OCI-LY7 (cell line): Measurements from ENCODE around the gene CEP76. TPM values are rescaled to one million over a fixed set of nuclear protein-coding genes. Genes with fewer than 3 reads are reported as not detected.
"Not testable (repeated sequence)": the region's sequence is repeated elsewhere in the genome, so short reads cannot be mapped to it uniquely, and the experiment has no call there.

Experiments
- BruUV-seq: library from RNA; stranded (reverse); fragments of 400-500 nt; replicated peaks from 2 replicates; lab custom pipeline; 2021; lab: Mats Ljungman, UMichigan
- CTCF ChIA-PET: fragments of 300-600 bp; sonication (Branson Sonifier 250); formaldehyde crosslinking; loops from one replicate; lab custom pipeline; 2022; ENCODE audit warnings: antibody characterized with exemption; ENCODE audit not compliant: unreplicated experiment; lab: Charles Lee
- POLR2A ChIA-PET: fragments of 300-600 bp; sonication (Branson Sonifier 250); formaldehyde crosslinking; loops from one replicate; lab custom pipeline; 2022; ENCODE audit warnings: antibody characterized with exemption; lab: Charles Lee
- DNase-seq: peaks from one replicate; pipeline ENCODE4 v3.0.0-alpha.2; 2015; ENCODE audit warnings: low spot score
- H2AFZ ChIP-seq: fragments of 200-600 bp; sonication (generic), shearing (Covaris generic); 2 replicates; pipeline ENCODE4 v1.6.1; 2014; ENCODE audit warnings: mild to moderate bottlenecking, antibody characterized with exemption, low read length, moderate library complexity
- H3K27ac ChIP-seq: fragments of 200-600 bp; sonication (generic); 2 replicates; pipeline ENCODE4 v1.5.1; 2014; ENCODE audit warnings: mixed run types, low read depth, mild to moderate bottlenecking, moderate library complexity, low read length, inconsistent platforms; ENCODE audit not compliant: poor library complexity, severe bottlenecking
- H3K36me3 ChIP-seq: fragments of 200-600 bp; sonication (generic); 2 replicates; pipeline ENCODE4 v1.6.1; 2014; ENCODE audit warnings: mild to moderate bottlenecking, antibody characterized with exemption, low read length, moderate library complexity, mixed read lengths; ENCODE audit not compliant: insufficient read depth
- H3K4me1 ChIP-seq: fragments of 200-600 bp; sonication (generic); 2 replicates; pipeline ENCODE4 v1.5.1; 2014; ENCODE audit warnings: mild to moderate bottlenecking, low read length; ENCODE audit not compliant: insufficient read depth, poor library complexity, severe bottlenecking
- H3K4me2 ChIP-seq: fragments of 200-600 bp; sonication (generic); 2 replicates; pipeline ENCODE4 v1.6.1; 2014; ENCODE audit warnings: mild to moderate bottlenecking, low read length
- H3K4me3 ChIP-seq: fragments of 200-600 bp; sonication (generic); 2 replicates; pipeline ENCODE4 v1.5.1; 2014; ENCODE audit warnings: mild to moderate bottlenecking, low read depth, low read length; ENCODE audit not compliant: poor library complexity, severe bottlenecking
- H3K79me2 ChIP-seq: fragments of 200-600 bp; sonication (generic); 2 replicates; pipeline ENCODE4 v1.6.1; 2016; ENCODE audit warnings: low read depth, mild to moderate bottlenecking, low read length, moderate library complexity, mixed read lengths; ENCODE audit not compliant: insufficient read depth
- H3K9me2 ChIP-seq: fragments of 200-600 bp; sonication (generic); 2 replicates; pipeline ENCODE4 v1.6.1; 2016; ENCODE audit warnings: mild to moderate bottlenecking, low read length, mixed read lengths; ENCODE audit not compliant: insufficient read depth
- H3K9me3 ChIP-seq: fragments of 200-600 bp; sonication (generic); 2 replicates; pipeline ENCODE4 v1.6.1; 2014; ENCODE audit warnings: mild to moderate bottlenecking, mixed run types, low read length, mixed read lengths
- H4K20me1 ChIP-seq: fragments of 200-600 bp; sonication (generic); 2 replicates; pipeline ENCODE4 v1.6.1; 2014; ENCODE audit warnings: mild to moderate bottlenecking, antibody characterized with exemption, low read length, moderate library complexity, mixed read lengths; ENCODE audit not compliant: insufficient read depth
- EZH2phosphoT487 ChIP-seq: fragments of 200-600 bp; sonication (generic); IDR thresholded peaks from 2 replicates; pipeline ENCODE4 v1.6.1; 2018; ENCODE audit warnings: low read depth, borderline replicate concordance, mild to moderate bottlenecking, mixed run types, antibody characterized with exemption, low read length, moderate library complexity, mixed read lengths
- intact Hi-C: fragments of 100-400 bp; cut with micrococcal nuclease; formaldehyde crosslinking; loops from one replicate; pipeline ENCODE4 v1.10.0; 2022; ENCODE audit not compliant: unreplicated experiment
- total RNA-seq, 2 experiments: library from RNA; depleted of rRNA in 1 of 2; stranded (reverse); fragments of >200 nt in 1 of 2; shearing (Covaris generic) in 1 of 2; gene quantifications; 2 replicates each; pipeline ENCODE4 v1.2.3, GENCODE V29; 2014 to 2022
- TF ChIP-seq, protein P1 (sequence below): fragments of 200-600 bp; sonication (generic); conservative IDR thresholded peaks from 2 replicates; pipeline ENCODE4 v1.5.1; 2014; ENCODE audit warnings: mild to moderate bottlenecking, antibody characterized with exemption, low read length, moderate library complexity, mixed read lengths

Gene CEP76
- total RNA-seq, 2 experiments from 2014 or later, result 14.1 to 22.1 TPM

DNA sequence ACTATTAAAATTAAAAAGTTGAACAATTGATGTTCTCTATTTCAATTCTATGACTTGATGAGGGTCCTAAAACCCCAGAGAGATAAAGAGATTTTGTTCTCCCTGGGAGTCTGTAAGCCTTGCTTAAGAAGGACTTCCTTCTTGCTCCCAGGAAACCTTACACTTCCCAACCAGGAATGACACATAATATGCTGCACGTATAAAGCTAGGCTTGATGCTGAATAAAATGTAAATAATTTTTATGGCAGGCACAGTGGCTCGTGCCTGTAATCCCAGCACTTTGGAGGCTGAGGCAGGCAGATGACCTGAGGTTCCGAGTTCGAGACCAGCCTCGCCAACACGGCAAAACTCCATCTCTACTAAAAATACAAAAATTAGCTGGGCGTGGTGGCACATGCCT lies 72.4 kb downstream of the CEP76 start:
- H3K4me3 ChIP-seq, result no peak overlapping the region
- DNase-seq, result no peak
- H3K9me2 ChIP-seq, result no peaks in the 10 kb centered on the region
- no peaks in the 10 kb centered on the region for H3K9me3 ChIP-seq
- H3K4me1 ChIP-seq, result no peaks in the 10 kb centered on the region
- no peak overlapping the region for H3K4me2 ChIP-seq
- no peak for TF ChIP-seq EZH2phosphoT487
- TF ChIP-seq, protein P1, sequence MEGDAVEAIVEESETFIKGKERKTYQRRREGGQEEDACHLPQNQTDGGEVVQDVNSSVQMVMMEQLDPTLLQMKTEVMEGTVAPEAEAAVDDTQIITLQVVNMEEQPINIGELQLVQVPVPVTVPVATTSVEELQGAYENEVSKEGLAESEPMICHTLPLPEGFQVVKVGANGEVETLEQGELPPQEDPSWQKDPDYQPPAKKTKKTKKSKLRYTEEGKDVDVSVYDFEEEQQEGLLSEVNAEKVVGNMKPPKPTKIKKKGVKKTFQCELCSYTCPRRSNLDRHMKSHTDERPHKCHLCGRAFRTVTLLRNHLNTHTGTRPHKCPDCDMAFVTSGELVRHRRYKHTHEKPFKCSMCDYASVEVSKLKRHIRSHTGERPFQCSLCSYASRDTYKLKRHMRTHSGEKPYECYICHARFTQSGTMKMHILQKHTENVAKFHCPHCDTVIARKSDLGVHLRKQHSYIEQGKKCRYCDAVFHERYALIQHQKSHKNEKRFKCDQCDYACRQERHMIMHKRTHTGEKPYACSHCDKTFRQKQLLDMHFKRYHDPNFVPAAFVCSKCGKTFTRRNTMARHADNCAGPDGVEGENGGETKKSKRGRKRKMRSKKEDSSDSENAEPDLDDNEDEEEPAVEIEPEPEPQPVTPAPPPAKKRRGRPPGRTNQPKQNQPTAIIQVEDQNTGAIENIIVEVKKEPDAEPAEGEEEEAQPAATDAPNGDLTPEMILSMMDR, result no peak
- no peaks in the 10 kb centered on the region for H4K20me1 ChIP-seq
- H2AFZ ChIP-seq, result no peak overlapping the region
- no peaks in the 10 kb centered on the region for H3K79me2 ChIP-seq
- ChIA-PET CTCF (no interaction called here), POLR2A (no interaction called here)
- intact Hi-C loops, result no loop called here
- BruUV-seq, result no TSS peak
- H3K27ac ChIP-seq, result no peak overlapping the region
- H3K36me3 ChIP-seq, result no peaks in the 10 kb centered on the region

DNA sequence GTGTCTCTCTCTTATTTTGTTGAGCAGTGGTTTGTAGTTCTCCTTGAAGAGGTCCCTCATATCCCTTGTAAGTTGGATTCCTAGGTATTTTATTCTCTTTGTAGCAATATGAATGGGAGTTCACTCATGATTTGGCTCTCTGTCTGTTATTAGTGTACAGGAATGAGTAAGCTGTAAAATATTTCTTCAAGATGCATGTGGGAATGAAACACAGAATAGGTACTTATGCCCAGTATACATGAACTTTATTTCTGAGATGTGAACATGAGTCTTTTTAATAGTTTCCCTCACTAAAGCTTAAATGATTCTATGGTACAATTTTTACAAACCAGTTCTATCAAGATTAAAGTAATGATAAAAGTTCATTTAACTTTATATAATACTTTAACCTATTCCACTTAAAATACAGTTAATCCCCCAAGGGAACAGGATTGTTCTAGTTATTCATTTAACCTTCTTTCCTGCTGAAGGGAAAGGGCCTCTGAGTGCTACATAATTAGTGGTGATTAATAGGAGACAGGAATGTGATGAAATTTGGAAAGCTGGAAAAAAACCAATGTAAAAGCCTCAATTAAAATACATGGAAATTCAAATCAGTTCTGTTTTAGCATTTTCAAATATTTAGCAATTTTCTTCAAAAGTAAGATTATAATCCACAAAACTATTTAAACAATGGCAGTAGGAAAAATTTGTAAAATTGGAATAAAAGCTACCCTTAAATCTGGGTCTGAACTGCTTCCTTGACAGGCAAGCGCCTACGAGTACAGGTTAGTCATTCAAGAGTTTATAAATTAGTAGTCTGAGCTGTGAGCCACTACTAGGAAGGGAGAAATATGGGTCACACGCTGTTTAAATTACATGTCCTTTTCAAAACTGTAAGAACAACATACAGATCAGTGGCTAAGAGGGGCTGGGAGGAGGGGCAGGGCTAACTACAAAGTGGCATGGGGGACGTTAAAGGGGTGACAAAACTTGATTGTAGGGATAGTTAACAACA lies 73.5 kb downstream of the CEP76 start:
- POLR2A ChIA-PET, result interaction anchor here (0.6 kb wide), 1 partner anchor 255 kb away, joined by 3 read pairs; the partner anchor contains the start of gene PTPN2
- CTCF ChIA-PET, result no interaction called here

DNA sequence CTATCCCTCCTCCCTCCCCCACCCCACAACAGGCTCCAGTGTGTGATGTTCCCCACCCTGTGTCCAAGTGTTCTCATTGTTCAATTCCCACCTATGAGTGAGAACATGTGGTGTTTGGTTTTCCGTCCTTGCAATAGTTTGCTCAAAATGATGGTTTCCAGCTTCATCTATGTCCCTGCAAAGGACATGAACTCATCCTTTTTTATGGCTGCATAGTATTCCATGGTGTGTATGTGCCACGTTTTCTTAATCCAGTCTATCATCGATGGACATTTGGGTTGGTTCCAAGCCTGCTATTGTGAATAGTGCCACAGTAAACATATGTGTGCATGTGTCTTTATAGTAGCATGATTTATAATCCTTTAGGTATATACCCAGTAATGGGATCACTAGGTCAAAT lies 75.3 kb downstream of the CEP76 start:
- DNase-seq, POLR2A ChIA-PET, H3K27ac ChIP-seq, H2AFZ ChIP-seq, H3K79me2 ChIP-seq, H3K36me3 ChIP-seq, intact Hi-C loops, H3K4me2 ChIP-seq, H3K9me2 ChIP-seq, CTCF ChIA-PET, H3K9me3 ChIP-seq, H3K4me3 ChIP-seq, H3K4me1 ChIP-seq, H4K20me1 ChIP-seq, BruUV-seq: not testable (repeated sequence)

More for the DNA sequence above, 73.5 kb downstream of the CEP76 start:
- Histone ChIP-seq H3K4me2 (no peak overlapping the region), H4K20me1 (no peaks in the 10 kb centered on the region), H3K4me1 (no peaks in the 10 kb centered on the region), H2AFZ (no peak overlapping the region), H3K79me2 (no peaks in the 10 kb centered on the region), H3K27ac (no peak overlapping the region), H3K36me3 (no peaks in the 10 kb centered on the region), H3K4me3 (no peak overlapping the region), H3K9me3 (no peaks in the 10 kb centered on the region), H3K9me2 (no peaks in the 10 kb centered on the region)
- TF ChIP-seq, protein P1, result no peak
- no peak for TF ChIP-seq EZH2phosphoT487
- no TSS peak for BruUV-seq
- DNase-seq, result no peak
- intact Hi-C loops, result no loop called here
